ENCODE measurements around the gene SCYGR1.

DNA sequence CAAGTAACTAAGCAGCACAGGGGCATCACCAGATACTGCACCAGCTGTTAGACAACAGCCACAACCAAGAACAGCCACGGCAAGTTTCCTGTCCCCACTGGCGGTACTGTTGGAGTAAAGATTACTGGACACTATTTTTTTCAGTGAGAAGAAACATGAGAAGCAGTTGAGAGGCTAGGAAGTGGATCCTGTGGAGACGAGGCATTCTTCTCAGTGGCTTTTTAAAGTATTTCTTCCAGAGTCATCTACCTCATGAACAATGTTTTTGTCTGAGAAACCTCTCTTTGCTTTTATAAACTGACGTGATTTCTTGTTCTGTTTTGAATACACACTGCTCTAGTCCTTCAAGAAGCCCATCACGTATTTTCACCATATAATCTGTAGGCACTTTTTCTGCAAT is 27.4 kb downstream of the SCYGR1 start:
- TF ChIP-seq ZNF274 (IDR thresholded peaks at IDR 0.05; ENCODE audit: low read depth, low read length) = no peak
- TF ChIP-seq YY1 (IDR thresholded peaks at IDR 0.05; ENCODE audit: insufficient read depth, insufficient read length) = no peak
- TF ChIP-seq SUZ12 (IDR thresholded peaks at IDR 0.05; ENCODE audit: extremely low read depth, insufficient read depth, insufficient read length) = no peak
